CD4-positive, alpha-beta T cell treated with Interleukin-17A for 1 hour (primary cell): ENCODE measurements around the gene TMEM131.
A peak's percentile ranks its signal among the peaks of the same experiment; 100 is the strongest.

Experiments used
- DNase-seq: peaks from one replicate; pipeline ENCODE4 v3.0.0-alpha.2; 2020

The TMEM131 gene

DNA sequence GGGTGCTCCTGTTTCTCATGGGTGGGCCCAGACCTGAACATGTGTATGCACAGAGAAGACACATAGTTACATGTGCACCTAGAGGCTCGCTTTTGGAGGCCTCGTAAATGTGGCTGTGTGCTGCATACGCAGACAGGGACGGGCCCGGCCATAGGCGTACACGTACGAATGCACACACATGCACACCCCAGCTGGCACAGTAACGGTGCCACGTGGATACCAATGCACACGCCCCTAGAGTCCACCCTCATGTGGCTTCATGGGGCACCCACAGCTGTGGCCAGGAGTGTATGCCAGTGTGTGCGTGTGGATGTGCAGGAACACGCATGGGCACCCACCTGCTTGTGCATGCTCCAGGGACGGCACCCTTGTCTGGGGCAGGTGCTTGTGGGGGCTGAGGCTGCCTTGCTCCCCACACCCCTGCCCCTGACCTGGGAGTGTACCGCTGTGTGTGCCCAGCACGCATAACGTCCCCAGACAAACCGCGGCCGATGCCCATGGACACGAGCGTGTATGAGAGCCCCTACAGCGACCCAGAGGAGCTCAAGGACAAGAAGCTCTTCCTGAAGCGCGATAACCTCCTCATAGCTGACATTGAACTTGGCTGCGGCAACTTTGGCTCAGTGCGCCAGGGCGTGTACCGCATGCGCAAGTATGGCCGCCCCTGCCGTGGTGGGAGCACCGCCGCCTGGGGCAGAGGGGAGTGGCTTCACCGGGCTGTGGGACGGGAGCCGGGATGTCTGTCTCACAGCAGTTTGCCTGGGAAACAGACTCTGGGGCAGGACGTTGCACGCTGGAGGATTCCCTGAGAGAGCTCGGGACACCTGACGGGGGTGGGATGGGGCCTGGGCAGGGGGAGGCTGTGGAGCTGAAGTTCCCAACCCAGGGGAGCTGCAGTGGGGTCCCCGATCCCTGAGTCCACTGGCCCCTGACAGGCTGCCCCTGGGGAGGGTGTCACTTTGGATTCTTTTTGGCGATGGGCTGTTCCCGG lies 261.4 kb downstream of the TMEM131 start:
- DNase-seq = no peak

DNA sequence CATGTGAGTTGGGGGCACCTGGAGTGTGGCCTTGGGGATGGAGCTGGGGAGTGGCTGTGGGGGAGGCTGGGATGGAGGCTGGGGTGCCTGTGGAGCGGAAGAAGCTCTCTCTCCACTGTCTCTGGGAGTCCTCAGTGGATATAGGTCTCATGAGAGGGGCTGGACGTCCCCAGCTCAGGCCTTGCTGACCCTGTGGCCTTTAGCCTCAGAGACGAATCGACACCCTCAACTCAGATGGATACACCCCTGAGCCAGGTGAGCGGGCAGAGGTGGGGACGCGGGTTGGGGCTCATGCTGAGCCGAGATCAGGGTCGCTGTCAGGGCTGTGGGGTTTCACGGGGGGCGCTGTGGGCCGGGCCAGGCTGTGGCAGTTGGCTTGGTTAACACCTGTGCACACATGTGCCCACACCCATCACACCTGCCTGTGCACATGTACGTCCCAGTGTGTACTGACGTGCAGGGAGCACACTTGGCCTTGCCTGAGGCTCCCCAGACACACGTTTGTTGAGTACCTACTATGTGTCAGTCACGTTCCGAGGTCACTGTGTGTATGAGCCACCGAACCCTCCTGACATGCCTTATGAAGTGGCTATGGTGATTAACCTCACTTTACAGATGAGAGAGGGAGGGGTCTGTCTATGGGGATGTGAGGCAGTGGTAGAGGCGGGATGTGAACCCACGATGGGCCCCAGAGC lies 262.3 kb downstream of the TMEM131 start:
- DNase-seq = no peak

DNA sequence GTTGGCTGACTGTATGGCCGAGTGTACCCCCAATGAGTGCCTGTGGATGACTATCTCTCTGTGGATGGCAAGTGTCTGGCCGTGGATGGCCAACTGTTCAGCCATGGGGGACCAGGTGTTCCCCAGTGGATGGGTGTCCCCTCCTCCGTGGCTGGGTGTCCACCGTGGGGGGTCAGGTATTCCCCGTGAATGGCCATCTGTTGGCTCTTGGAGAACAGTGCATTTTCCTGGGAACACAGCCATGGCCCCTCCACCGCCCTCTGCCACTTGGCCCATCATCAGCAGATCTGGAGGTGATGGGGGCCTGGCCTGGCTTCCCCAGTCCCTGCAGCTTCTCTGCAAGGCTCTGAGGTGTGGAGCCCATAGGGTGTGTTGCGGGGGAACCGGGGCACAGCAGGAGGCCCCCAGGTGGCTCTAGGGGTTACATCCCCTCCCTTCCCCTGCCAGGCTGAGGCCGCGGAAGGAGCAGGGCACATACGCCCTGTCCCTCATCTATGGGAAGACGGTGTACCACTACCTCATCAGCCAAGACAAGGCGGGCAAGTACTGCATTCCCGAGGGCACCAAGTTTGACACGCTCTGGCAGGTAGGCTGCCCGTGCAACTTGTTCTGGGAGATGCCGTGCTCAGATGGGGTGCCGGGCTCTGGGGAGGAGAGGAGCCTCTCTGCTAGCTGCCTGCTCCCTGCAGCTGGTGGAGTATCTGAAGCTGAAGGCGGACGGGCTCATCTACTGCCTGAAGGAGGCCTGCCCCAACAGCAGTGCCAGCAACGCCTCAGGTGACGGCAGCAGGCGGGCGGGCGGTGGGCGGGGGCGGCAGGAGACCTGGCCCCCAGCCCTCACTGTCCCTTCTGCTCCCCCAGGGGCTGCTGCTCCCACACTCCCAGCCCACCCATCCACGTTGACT lies 263.1 kb downstream of the TMEM131 start:
- no peak for DNase-seq

DNA sequence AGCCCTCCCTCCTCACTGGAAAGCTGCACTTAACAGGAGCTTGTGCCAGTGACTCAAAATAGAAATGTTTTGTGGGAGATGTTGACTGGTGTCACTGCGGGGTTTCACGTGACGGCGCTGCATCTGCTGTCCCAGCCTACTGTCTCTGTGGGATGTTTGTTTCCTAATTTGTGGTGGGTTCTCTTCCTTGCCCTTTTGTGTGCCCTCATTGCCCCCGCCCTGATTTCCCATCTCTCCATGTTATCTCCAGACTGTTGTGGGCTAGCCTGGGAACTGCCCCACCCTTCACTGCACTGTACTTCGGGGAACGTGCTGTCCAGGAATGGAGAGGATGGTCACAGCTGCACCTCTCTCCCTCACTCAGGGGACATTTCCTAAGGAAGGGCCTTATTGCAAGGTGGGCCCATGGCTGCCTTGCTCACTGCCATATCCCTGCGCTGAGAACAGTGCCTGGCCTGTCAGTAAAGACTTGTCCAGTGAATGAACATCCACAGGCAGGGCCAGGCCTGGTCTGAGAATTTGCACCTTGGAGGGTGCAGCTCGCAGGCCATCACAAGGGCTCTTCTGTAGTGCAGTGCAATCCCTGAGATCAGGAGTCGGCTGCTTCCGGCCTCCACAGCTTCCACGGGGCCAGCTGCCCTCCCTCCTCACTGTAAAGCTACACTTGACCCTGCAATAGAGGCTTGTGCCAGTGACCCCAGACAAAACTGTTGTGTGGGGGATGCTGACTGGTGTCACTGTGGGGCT lies 264.3 kb downstream of the TMEM131 start:
- no peak for DNase-seq

DNA sequence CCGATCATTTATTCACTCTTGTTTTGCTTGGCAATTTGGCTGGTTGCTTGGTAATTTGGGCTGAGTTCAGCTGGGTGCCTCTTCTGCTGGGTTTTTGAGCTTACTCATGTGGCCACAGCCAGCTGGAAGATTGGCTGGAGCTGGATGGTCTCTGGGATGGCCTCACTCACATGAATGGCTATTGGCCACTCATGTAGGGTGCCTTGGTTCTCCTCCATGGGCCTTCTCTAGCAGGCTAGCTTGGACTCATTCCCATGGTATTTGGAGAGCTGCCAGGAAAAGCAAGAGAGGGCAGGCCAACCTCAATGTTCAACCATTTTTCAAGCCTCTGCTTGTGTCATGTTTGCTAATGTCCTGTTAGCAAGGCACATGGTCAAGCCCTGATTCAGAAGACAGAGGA lies 265.5 kb downstream of the TMEM131 start:
- DNase-seq = no peak

DNA sequence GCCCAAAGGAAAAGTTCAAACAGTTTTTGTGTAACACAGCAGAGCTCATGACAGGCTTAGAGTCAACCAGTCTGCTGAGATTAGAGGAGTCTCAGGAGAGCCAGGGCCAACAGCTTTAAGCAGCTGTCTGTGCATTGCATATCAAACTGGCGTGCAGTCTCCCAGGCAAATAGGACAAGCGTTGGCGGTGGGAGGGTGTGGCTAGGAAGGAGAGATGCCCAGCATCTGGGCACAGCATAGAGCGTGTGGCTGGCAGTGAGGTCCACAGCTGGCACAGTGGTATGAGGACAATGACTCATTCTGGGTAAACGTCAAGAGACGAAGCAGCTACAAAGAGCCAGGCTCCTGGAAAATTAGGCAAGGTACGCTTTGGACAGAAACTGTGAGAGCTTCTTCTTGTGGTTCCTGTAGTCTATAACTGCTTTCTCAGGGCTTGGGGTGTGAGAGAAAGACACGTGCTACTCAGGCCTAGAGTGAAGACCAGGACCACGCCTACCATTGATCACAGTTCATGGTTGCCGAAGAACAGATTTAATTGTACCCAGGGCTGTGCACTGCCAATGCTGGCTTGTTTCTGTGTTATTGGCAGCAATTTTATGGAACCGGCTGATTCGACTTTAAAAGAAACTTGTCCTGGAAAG lies 267.5 kb downstream of the TMEM131 start:
- DNase-seq = no peak

DNA sequence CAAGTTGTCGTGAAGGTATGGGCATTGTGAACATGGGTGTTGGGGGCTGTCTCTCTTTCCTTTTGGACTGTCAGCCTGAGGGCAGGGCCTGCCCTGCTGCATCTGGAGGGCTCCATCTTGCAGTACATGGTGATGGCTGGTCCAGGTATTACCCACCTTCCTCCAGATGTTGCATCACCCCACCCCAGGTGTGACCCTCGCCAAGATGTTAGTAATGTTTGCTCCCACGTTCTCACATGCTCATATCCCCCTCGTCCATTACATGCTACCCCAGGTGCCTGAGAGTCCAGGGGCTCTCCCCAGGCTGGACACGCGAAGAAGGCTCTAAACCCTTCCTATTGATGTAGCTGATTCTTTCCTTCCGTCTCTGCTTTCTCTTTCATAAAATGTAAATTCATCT lies 268.5 kb downstream of the TMEM131 start:
- no peak for DNase-seq

DNA sequence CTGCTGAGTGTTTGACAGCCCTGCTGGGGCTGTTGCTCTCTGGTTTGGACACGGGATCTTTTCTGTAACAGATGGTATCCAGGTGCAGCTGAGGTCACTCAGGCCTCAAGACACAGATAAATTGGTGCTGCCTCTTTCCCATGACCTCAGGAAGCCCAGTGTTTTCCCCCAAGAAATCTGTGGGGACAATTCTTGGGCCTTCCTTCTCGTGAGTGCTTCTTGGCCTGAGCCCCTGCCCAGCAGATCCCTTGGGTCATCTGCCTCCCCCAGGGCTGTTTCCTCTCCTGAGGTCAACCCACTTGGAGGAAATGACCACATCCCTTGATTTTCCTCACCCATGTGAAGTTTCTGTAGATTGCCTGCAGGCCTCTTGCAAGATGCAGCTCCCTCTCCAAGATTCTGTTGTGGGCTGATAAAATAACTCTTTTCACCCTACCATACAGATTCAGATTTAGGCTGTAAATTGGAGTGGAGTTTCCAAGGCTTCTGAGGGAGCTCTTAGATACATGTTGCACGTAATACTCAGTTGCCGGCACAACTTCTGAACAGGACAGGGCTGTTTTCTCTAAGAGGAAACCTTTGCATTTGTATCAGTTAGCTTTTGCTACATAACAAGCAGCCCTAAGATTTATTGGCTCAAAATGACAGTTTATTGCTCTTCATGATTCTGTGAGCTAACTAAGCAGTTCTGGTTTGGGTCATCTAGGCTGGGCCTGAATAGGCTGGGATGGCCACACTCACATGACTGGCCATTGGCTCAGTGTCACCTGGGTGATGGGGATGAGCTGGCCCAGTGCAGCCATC lies 269.3 kb downstream of the TMEM131 start:
- DNase-seq = no peak

DNA sequence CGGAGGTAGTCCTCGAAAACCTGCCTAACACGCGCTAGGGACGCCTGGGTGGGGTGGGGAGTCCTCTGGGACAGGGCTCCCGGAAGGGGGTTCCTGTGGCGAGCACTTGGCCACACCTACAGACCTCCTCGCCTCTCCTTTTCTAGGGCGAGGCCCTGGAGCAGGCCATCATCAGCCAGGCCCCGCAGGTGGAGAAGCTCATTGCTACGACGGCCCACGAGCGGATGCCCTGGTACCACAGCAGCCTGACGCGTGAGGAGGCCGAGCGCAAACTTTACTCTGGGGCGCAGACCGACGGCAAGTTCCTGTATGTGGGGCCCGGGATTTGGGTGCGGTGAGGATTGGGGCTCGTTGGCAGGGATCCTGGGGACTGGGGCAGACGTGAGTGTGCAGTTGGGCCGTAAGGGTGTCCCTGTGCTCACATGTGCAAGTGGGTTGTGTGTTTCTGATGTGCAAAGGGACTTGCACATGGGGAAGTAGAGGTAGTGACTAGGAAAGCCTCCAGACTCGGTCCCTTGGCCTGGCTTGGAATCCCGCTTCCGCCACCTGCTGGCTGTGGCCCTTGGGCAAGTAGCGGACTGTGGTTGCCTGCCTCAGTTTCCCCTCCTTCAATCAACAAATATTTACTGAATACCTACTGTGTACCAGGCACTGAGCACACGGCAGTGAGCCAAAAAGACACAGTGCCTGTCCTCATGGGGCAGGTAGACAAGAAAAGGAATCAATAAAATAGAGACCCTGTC lies 270.6 kb downstream of the TMEM131 start:
- no peak for DNase-seq

DNA sequence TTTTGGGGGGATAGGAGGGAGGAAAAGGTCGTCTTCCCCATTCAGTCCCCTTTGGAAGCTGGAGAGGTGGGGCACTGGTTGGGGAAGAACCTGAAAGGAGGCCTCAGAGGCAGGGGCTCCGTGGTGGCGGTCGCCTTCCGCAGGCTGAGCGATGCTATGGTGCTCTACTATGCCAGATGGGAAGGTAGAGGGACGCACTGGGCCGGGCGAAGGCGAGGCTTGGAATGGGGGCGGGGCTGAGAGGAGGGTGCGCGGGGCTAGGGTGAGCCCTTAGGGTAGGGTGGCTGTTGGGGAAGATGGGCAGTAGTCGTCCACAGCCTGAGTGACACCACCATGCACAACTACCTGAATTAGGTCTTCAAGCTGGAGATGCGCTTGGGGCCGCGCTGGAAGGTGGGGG lies 271.2 kb downstream of the TMEM131 start:
- no peak for DNase-seq

DNA sequence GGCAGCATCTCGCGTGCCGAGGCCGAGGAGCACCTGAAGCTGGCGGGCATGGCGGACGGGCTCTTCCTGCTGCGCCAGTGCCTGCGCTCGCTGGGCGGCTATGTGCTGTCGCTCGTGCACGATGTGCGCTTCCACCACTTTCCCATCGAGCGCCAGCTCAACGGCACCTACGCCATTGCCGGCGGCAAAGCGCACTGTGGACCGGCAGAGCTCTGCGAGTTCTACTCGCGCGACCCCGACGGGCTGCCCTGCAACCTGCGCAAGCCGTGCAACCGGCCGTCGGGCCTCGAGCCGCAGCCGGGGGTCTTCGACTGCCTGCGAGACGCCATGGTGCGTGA lies 271.7 kb downstream of the TMEM131 start:
- no peak for DNase-seq

DNA sequence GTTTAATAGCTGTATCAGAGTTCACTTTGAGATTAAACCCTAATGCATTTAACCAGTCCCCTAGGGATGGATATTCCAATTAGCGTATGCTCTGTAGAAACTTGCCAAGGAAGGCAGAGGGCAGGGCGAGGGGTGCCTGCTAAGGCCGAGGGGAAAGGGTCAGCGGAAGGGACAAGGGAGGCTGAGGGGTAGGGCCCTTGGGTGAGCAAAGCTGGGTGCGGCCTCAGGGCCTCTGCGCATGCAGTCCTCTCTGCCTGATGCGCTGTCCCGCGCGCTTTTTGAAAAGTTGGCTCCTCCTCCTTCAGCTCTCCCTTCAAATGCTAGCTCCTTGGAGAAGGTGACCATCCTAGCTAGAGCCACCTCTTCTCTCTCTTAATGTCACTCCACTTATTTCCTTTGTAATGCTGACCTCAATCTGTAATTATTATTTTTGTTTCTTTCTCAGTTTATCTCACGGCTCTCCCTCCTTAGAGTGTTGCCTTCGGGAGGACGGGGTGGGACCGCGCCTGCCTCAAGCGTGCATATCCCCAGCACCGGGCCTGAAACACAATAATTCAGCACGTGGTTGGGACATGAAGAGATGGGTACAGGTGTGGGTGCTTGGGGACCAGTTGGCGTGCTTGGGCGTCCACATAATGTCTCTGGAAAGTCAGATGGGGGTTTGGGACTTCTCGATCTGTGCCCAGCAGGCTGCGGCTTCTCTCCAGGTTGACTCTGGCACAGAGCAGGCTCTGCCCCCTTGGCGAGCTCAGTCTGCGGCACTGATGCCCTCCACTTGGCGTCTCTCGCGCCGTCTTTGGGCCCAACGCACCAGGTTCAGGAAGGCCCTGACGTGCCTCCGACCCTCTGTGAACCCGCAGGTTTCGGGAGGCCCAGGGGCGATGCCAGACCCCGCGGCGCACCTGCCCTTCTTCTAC lies 272.3 kb downstream of the TMEM131 start:
- DNase-seq = no peak

DNA sequence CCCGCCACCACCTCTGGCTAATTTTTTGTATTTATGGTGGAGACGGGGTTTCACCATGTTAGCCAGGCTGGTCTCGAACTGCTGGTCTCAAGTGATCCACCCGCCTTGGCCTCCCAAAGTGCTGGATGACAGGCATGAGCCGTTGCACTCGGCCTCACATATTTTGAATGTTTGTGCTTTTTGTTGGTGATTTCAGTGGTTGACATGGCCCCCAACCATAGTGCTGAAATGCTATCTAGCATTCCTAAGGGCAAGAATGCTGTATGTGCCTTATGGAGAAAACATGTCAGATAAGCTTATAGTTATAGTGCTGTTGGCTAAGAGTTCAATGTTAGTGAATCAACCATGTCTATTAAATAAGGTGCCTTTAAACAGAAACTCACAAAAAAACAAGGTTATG lies 273.5 kb downstream of the TMEM131 start:
- no peak for DNase-seq

DNA sequence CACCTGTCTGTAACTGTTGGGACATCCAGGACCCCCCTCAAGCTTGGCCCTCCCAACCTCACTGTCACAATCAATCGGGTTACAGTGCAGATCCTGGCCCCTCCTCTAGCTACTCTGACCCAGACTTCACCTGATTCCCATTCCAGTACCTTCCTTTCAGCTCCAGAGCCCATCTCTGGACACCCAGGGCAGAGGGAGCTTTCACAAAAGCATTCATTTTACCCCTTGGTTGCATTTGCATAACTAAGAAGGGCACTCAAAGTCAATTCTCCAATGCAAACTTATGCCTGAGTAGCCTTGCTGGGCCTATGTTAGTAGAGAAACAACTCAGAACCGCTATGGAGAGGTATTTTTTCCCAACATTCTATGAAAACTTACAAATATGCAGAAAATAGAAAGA lies 275.0 kb downstream of the TMEM131 start:
- no peak for DNase-seq

DNA sequence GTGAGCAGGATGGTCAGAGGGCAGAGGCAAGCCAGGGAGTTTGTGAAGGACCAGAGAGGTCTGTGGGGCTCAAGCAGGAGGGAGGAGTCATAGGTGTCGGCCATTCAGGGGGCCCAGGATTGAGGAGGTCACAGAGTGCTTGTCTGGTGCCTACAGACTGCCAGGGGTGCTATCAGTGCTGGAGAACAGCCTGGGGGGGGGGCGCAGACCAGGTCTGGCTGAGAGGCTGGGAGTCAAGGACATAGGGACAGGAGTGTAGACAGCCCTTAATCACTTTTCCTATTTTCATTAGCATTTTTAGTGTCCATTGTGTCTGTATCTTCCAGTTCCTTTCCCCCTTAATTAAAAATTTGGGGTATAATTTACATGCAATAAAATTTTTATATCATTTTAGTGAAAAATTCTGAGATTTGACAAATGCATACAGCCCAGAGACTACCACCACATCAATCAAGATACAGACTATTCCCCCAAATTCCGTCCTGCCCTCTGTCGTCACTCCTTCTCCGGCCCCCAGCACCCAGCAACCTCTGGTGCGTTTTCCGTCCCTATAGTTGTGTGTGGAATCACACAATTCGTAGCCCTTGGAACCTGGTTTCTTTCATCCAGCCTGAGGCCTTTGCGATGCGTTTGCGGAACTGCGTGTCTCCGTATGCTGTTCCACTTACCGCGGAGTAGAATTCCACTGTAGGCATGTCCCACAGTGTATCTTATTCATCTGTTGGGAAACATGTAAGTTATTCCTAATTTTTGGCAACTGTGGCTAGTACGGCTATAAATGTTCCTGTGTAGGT lies 276.2 kb downstream of the TMEM131 start:
- no peak for DNase-seq

DNA sequence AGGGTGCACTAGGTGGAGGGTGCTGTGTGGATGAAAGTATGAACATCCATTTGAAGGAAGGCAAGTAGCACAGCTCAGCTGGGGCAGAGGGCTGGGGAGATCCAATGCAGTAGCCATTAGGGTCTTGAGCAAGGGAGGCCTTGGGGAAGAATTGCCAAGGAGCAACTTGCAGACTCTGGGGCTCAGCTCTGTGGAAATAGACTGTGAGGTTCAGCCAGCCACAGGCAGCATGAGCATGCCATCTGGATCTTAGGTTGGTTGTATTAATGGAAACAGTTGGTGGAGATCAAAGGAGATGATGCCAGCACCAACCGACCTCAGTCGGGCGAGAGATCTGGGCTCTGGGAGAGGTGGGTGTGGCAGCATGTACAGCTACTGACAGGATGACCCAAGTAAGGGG lies 276.8 kb downstream of the TMEM131 start:
- no peak for DNase-seq

DNA sequence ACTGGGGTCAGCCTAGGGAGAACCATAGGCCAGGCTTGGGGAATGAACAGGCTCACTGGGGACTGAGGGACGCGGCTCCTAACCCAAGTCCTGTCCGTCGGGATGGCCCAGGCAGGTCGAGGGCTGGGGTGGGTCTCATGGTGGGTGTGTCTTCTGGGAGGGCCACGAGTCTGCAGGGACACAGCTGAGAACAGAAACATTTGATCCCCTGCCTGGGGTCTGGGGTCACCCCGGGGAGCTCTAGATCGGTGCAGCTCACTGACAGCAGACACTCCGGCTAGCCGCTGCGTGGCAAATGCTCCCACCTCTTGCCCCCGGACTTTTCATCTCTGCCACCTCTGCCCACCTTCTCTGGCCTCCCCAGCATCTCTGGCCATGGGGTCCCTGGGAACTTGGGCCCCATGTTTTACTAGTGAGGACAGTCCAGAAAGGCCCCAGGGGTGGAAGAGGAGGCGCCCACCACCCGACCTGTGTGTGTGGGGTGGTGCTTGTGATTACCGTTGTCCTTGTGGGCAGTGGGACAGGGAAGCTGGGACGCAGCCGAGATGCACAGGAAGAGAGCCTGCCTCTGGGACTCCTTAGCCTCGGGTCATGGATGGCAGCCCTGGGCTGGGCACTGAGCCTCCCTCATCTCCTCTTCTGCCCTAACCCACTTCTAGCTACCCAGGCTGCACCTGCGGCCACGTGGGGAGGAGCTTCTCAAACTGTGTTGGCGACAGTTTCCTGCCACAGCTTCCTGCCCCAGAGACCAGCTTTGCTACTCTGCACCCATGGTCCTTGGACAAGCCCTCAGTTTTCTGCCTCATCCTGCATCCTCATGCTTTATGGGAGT lies 277.5 kb downstream of the TMEM131 start:
- DNase-seq = peak; percentile 80
